ENCODE measurements around the gene ASB15.

ASB15 gene

DNA sequence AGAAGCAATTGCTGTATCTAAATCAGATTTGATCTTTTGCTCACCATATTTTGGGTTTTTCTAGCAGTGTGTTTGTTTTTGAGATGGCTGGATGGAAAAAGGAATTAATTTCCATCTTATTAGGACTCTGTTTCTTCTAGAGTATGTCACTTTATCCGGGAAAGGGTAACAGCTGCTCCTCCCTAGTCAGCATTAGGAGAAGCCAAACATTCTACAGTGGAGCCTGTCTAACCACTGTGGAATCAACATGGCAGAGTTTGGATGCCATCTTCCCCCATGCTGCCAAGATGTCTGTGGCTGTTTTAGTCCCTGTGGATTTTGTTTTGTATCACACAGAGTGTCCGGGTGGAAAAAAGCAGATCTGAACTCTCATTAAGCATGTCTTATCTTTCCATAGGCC, 38.0 kb downstream of the ASB15 start:
- Histone ChIP-seq H3K4me1 (ENCODE audit: control insufficient read depth in 1 of 2, insufficient read depth in 2 of 2, low read length in 2 of 2) (peaks cover 5 to 11% of the 10 kb centered on the region in 2 experiments), H3K4me2 (ENCODE audit: low read length) (no peak overlapping the region), H3K4ac (ENCODE audit: low read depth, low read length) (no peak overlapping the region), H2BK12ac (ENCODE audit: low read length) (peak overlapping the region; percentile 19), H2BK120ac (ENCODE audit: insufficient read depth, low read length, poor library complexity) (no peak overlapping the region), H4K91ac (ENCODE audit: low read depth, low read length) (peak overlapping the region; percentile 50), H3K9ac (ENCODE audit: low read length) (no peak overlapping the region), H3K18ac (ENCODE audit: low read length) (no peak overlapping the region), H4K8ac (ENCODE audit: low read depth, low read length) (no peak overlapping the region), H3K79me2 (ENCODE audit: control insufficient read depth, insufficient read depth, low read length, poor library complexity) (peaks cover 2% of the 10 kb centered on the region), H2BK5ac (ENCODE audit: low read depth, low read length, poor library complexity) (no peak overlapping the region), H3K79me1 (ENCODE audit: low read length) (peaks cover 15% of the 10 kb centered on the region), H2AFZ (ENCODE audit: insufficient read depth, low read length, poor library complexity) (no peak overlapping the region), H3K9me3 (ENCODE audit: insufficient read depth, low read depth, low read length) (no peaks in the 10 kb centered on the region), H2AK5ac (ENCODE audit: low read length) (no peak overlapping the region), H3K23ac (ENCODE audit: low read length) (no peak overlapping the region), H3K27me3 (ENCODE audit: insufficient read depth, low read length) (no peaks in the 10 kb centered on the region), H4K12ac (ENCODE audit: low read depth, low read length) (no peak overlapping the region), H3K36me3 (ENCODE audit: control insufficient read depth in 1 of 2, insufficient read depth in 2 of 2, low read length in 2 of 2) (no peaks in the 10 kb centered on the region), H3K27ac (ENCODE audit: low read depth, low read length) (no peak overlapping the region), H3K14ac (ENCODE audit: low read length) (no peak overlapping the region), H3K4me3 (ENCODE audit: low read depth, low read length) (no peak overlapping the region)
- no CpG with 5 or more reads among the region's 2 CpGs for WGBS (ENCODE audit: extremely low coverage, insufficient coverage, insufficient read length)
- DNase-seq = no peak

DNA sequence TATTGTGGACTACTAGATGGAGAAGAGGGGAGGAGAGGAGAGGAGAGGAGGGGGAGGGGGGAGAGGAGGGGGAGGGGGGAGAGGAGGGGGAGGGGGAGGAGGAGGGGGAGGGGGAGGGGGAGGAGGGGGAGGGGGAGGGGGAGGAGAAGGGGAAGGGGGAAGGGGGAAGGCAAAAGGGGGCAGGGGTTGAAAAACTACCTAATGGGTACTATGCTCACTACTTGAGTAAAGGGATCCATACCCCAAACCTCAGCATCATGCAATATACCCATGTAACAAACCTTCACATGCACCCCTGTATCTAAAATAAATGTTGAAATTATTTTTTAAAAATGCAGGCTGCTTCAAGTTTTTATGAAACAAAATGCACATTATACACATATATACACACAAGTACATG, 39.0 kb downstream of the ASB15 start:
- H3K14ac ChIP-seq (ENCODE audit: low read length) = no peak overlapping the region
- no peaks in the 10 kb centered on the region for H3K27me3 ChIP-seq (ENCODE audit: insufficient read depth, low read length)
- no peak overlapping the region for H2AK5ac ChIP-seq (ENCODE audit: low read length)
- no peaks in the 10 kb centered on the region for H3K9me3 ChIP-seq (ENCODE audit: insufficient read depth, low read depth, low read length)
- peaks cover 15% of the 10 kb centered on the region for H3K79me1 ChIP-seq (ENCODE audit: low read length)
- H3K9ac ChIP-seq (ENCODE audit: low read length) = no peak overlapping the region
- H2AFZ ChIP-seq (ENCODE audit: insufficient read depth, low read length, poor library complexity) = no peak overlapping the region
- no peak overlapping the region for H2BK120ac ChIP-seq (ENCODE audit: insufficient read depth, low read length, poor library complexity)
- no peaks in the 10 kb centered on the region for H3K36me3 ChIP-seq (ENCODE audit: control insufficient read depth in 1 of 2, insufficient read depth in 2 of 2, low read length in 2 of 2)
- no peak overlapping the region for H4K91ac ChIP-seq (ENCODE audit: low read depth, low read length)
- no peak overlapping the region for H3K4ac ChIP-seq (ENCODE audit: low read depth, low read length)
- no peak overlapping the region for H3K23ac ChIP-seq (ENCODE audit: low read length)
- peaks cover 5 to 11% of the 10 kb centered on the region in 2 experiments for H3K4me1 ChIP-seq (ENCODE audit: control insufficient read depth in 1 of 2, insufficient read depth in 2 of 2, low read length in 2 of 2)
- no peak overlapping the region for H3K18ac ChIP-seq (ENCODE audit: low read length)
- H3K79me2 ChIP-seq (ENCODE audit: control insufficient read depth, insufficient read depth, low read length, poor library complexity) = peaks cover 2% of the 10 kb centered on the region
- H3K4me3 ChIP-seq (ENCODE audit: low read depth, low read length) = no peak overlapping the region
- no peak overlapping the region for H4K12ac ChIP-seq (ENCODE audit: low read depth, low read length)
- no peak overlapping the region for H2BK12ac ChIP-seq (ENCODE audit: low read length)
- H3K4me2 ChIP-seq (ENCODE audit: low read length) = no peak overlapping the region
- no peak overlapping the region for H2BK5ac ChIP-seq (ENCODE audit: low read depth, low read length, poor library complexity)
- no peak for DNase-seq
- H4K8ac ChIP-seq (ENCODE audit: low read depth, low read length) = no peak overlapping the region
- H3K27ac ChIP-seq (ENCODE audit: low read depth, low read length) = no peak overlapping the region

DNA sequence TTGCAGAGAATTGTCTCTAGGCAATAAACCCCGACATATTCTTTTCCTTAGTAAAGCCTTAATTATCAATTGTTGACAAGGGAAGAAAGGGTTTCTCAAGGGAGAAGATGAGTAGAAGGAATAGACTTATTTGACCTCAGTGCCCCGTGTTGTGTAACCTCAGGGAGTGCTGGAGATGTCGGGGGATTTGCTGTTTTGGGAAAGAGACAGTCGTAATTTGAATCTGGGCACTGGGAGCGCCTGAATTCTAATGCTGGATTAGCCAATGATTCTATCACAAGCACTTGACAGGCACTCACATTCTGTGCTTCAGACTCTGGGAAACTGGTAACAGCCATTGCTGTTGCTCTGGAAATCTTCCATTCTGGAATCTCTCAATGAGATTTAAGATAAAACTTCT, 40.3 kb downstream of the ASB15 start:
- no peak overlapping the region for H3K23ac ChIP-seq (ENCODE audit: low read length)
- no peak overlapping the region for H4K12ac ChIP-seq (ENCODE audit: low read depth, low read length)
- no peak overlapping the region for H4K8ac ChIP-seq (ENCODE audit: low read depth, low read length)
- H3K4me3 ChIP-seq (ENCODE audit: low read depth, low read length) = no peak overlapping the region
- no peak overlapping the region for H3K27ac ChIP-seq (ENCODE audit: low read depth, low read length)
- H3K79me2 ChIP-seq (ENCODE audit: control insufficient read depth, insufficient read depth, low read length, poor library complexity) = peaks cover 2% of the 10 kb centered on the region
- peak overlapping the region; percentile 68 for H2BK120ac ChIP-seq (ENCODE audit: insufficient read depth, low read length, poor library complexity)
- H3K4me2 ChIP-seq (ENCODE audit: low read length) = no peak overlapping the region
- H3K9me3 ChIP-seq (ENCODE audit: insufficient read depth, low read depth, low read length) = no peaks in the 10 kb centered on the region
- H2AK5ac ChIP-seq (ENCODE audit: low read length) = no peak overlapping the region
- H3K9ac ChIP-seq (ENCODE audit: low read length) = no peak overlapping the region
- WGBS (ENCODE audit: extremely low coverage, insufficient coverage, insufficient read length) = no CpG with 5 or more reads among the region's 5 CpGs
- peak overlapping the region; percentile 87 for H2BK12ac ChIP-seq (ENCODE audit: low read length)
- H3K4ac ChIP-seq (ENCODE audit: low read depth, low read length) = no peak overlapping the region
- no peaks in the 10 kb centered on the region for H3K36me3 ChIP-seq (ENCODE audit: control insufficient read depth in 1 of 2, insufficient read depth in 2 of 2, low read length in 2 of 2)
- no peaks in the 10 kb centered on the region for H3K27me3 ChIP-seq (ENCODE audit: insufficient read depth, low read length)
- peak overlapping the region; percentile 11 for H4K91ac ChIP-seq (ENCODE audit: low read depth, low read length)
- H2BK5ac ChIP-seq (ENCODE audit: low read depth, low read length, poor library complexity) = peak overlapping the region; percentile 6
- H2AFZ ChIP-seq (ENCODE audit: insufficient read depth, low read length, poor library complexity) = peak overlapping the region; percentile 17
- peaks cover 8 to 14% of the 10 kb centered on the region in 2 experiments for H3K4me1 ChIP-seq (ENCODE audit: control insufficient read depth in 1 of 2, insufficient read depth in 2 of 2, low read length in 2 of 2)
- H3K79me1 ChIP-seq (ENCODE audit: low read length) = peaks cover 22% of the 10 kb centered on the region
- no peak overlapping the region for H3K14ac ChIP-seq (ENCODE audit: low read length)
- peak; percentile 50 to 79 for DNase-seq
- H3K18ac ChIP-seq (ENCODE audit: low read length) = no peak overlapping the region

DNA sequence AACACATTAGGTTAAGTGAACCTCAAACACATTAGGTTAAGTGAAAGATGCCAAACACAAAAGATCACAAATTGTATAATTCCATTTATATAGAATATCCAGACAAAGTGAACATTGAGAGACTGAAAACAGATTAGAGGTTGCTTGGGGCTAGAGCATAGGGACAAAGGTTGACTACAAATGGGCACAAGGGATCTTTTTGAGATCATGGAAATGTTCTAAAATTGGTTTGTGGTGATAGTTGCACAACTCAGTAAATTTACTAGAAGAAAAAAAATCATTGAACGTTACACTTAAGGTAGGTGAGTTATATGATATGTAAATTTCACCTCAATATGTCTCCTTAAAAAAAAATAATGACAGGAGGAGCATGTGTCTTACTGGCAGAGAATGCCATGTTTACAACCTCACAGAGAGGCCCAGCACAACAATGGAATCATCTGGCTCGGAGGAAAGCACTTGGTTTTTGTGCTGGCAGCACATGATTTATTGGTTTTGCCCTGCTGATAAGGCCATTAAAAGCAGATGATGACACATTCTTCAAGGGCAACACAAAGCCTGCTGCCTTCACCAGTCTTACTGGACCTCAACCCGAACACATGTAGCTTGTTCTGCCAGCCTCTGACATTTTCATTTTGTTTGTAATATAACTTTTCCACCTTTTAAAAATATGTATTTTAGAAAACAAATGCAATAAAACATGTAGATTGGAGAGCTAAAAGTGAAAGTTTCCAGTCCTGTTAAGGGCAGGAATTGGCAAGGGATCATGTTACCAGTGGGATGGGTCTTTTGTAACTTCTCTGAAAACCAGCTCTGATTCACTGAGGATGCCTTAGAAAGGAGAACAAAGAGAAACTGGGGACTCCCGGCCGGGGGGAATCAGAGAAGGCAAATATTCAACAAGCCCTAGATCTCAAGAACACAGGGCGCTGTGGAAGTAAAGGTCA, 42.1 kb downstream of the ASB15 start:
- Histone ChIP-seq H3K4me3 (ENCODE audit: low read depth, low read length) (no peak overlapping the region), H4K12ac (ENCODE audit: low read depth, low read length) (no peak overlapping the region), H3K4me1 (ENCODE audit: control insufficient read depth in 1 of 2, insufficient read depth in 2 of 2, low read length in 2 of 2) (peaks cover 17 to 19% of the 10 kb centered on the region in 2 experiments), H2BK12ac (ENCODE audit: low read length) (peak overlapping the region; percentile 32), H3K4me2 (ENCODE audit: low read length) (peak overlapping the region; percentile 49), H3K18ac (ENCODE audit: low read length) (no peak overlapping the region), H3K9me3 (ENCODE audit: insufficient read depth, low read depth, low read length) (no peaks in the 10 kb centered on the region), H3K79me1 (ENCODE audit: low read length) (peaks cover 28% of the 10 kb centered on the region), H2BK120ac (ENCODE audit: insufficient read depth, low read length, poor library complexity) (peak overlapping the region; percentile 98), H3K27ac (ENCODE audit: low read depth, low read length) (peak overlapping the region; percentile 96), H4K91ac (ENCODE audit: low read depth, low read length) (peak overlapping the region; percentile 63), H2AFZ (ENCODE audit: insufficient read depth, low read length, poor library complexity) (no peak overlapping the region), H4K8ac (ENCODE audit: low read depth, low read length) (peak overlapping the region; percentile 91), H3K4ac (ENCODE audit: low read depth, low read length) (no peak overlapping the region), H3K9ac (ENCODE audit: low read length) (no peak overlapping the region), H3K27me3 (ENCODE audit: insufficient read depth, low read length) (no peaks in the 10 kb centered on the region), H3K36me3 (ENCODE audit: control insufficient read depth in 1 of 2, insufficient read depth in 2 of 2, low read length in 2 of 2) (no peaks in the 10 kb centered on the region), H3K23ac (ENCODE audit: low read length) (no peak overlapping the region), H3K79me2 (ENCODE audit: control insufficient read depth, insufficient read depth, low read length, poor library complexity) (peaks cover 2% of the 10 kb centered on the region), H2BK5ac (ENCODE audit: low read depth, low read length, poor library complexity) (peak overlapping the region; percentile 96), H2AK5ac (ENCODE audit: low read length) (no peak overlapping the region), H3K14ac (ENCODE audit: low read length) (peak overlapping the region; percentile 80)
- peak; percentile 2 to 32 for DNase-seq
- no CpG with 5 or more reads among the region's 6 CpGs for WGBS (ENCODE audit: extremely low coverage, insufficient coverage, insufficient read length)

Measured in trophoblast cell (in vitro differentiated cells and primary cell).